ENCODE data around the gene TRIM61.

Gene TRIM61

GRCh38 chr4:164924670-164925238, 52.7 kb downstream of the TRIM61 start:
- DNase-seq (ENCODE audit: extremely low spot score, insufficient read length, low read depth) (no peak), FAIRE-seq (peak; percentile 76)

- DNase-seq (ENCODE audit: extremely low spot score, insufficient read length, low read depth) = no peak
- peak; percentile 31 for FAIRE-seq
These were observed 58.5 kb downstream of the TRIM61 start for GRCh38 chr4:164918956-164919355.
